ENCODE data around the gene ACAP2.
"Not testable (repeated sequence)": the region's sequence is repeated elsewhere in the genome, so short reads cannot be mapped to it uniquely, and the experiment has no call there.

The ACAP2 gene

DNA sequence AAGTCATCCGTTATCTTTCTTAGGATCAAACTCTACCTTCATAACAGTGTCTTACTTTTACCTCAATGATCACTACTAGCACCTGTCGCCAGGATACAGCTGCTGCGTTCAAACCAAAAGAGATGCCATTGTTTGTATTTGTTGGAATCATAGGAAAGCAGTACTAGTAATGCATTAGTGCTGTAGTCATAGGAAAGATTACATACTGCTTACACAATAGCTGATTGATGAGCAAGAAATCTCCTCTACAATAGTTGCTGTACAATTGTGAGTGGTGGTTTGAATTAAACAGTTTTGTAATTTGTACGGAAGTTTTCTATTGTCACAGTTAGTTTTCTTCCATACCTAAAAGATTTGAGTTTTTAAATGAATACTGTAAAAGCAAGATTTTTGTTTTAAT, 21.4 kb downstream of the ACAP2 start:
- TF ChIP-seq POLR2A (IDR thresholded peaks at IDR 0.05; ENCODE audit: low read depth, low read length) = no peak
- DNase-seq (ENCODE audit: insufficient read length, low spot score) (no peak), FAIRE-seq (peak; percentile 86)

DNA sequence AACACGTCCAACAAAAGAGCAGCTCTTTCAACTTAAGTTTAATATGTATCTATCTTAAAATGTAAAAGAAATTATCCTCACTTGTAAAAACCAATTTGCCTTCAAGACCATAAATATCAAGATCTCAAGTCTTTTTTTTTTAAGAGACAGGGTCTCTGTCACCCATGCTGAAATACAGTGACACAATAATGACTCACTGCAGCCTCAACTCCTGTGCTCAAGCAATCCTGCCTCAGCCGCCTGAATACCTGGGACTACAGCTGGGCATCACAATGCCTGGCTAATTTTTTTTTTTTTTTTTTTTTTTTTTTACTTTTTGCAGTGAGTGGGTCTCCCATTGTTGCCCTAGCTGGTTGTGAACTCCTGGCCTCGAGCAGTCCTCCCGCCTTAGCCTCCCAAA, 26.0 kb downstream of the ACAP2 start:
- FAIRE-seq (peak; percentile 72), DNase-seq (ENCODE audit: insufficient read length, low spot score) (no peak)
- no peak for TF ChIP-seq POLR2A (IDR thresholded peaks at IDR 0.05; ENCODE audit: low read depth, low read length)

- FAIRE-seq = peak; percentile 67
- no peak for TF ChIP-seq POLR2A (IDR thresholded peaks at IDR 0.05; ENCODE audit: low read depth, low read length)
- no peak for DNase-seq (ENCODE audit: insufficient read length, low spot score)
Observed at GRCh38 chr3:195411836-195412235, 31.0 kb downstream of the ACAP2 start.

DNA sequence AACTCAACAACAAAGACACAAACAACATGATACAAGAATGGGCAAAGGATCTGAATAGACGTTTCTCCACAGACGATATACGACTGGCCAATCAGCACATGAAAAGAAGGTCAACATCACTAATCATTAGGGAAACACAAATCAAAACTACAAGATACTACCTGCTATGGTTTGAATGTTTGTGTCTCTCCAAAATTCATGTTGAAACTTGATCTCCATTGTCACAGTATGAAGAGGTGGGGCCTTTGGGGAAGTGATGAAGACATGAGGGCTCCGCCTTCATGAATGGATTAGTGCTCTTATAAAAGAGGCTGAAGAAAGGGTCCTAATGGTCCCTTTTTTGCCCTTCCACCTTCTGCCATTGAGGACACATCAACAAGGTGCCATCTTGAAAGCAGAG, 32.3 kb downstream of the ACAP2 start:
- FAIRE-seq (peak; percentile 68), DNase-seq (ENCODE audit: insufficient read length, low spot score) (no peak)
- TF ChIP-seq POLR2A (IDR thresholded peaks at IDR 0.05; ENCODE audit: low read depth, low read length) = no peak

DNA sequence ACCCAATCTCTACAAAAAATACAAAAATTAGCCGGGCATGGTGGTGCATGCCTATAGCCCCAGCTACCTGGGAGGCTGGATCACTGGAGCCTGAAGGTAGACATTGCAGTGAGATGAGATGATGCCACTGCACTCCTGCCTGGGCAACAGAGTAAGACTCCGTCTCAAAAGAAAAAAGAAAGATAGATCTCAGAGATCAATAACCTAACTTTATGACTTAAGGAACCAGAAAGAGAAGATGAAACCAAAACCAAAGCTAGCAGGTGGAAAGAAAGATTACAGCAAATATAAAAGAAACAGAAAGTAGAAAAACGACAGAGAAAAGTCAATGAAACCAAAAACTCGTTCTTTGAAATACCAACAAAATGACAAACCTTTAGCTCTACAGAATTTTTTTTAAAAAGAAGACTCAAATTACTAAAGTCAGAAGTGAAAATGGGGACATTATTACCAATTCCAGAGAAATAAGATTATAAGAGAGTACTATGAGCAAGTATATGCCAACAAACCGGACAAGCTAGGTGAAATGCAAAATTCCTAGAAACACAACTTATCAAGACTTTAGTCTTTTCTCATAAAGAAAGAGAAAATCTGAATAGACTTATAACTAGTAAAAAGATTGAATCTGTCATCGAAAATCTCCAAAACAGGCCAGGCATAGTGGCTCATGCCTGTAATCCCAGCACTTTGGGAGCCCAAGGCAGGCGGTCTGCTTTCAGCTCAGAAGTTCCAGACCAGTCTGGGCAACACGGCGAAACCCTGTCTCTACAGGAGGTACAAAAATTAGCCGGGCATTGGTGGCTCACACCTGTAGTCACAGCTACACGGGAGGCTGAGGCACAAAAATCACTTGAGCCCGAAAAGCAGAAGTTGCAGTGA, 35.0 kb downstream of the ACAP2 start:
- peak; percentile 55 for FAIRE-seq
- DNase-seq (ENCODE audit: insufficient read length, low spot score) = no peak
- no peak for TF ChIP-seq POLR2A (IDR thresholded peaks at IDR 0.05; ENCODE audit: low read depth, low read length)

- no peak for FAIRE-seq
- no peak for TF ChIP-seq POLR2A (IDR thresholded peaks at IDR 0.05; ENCODE audit: low read depth, low read length)
Observed at GRCh38 chr3:195405651-195406050, 37.2 kb downstream of the ACAP2 start.

GRCh38 chr3:195403841-195404408, 38.9 kb downstream of the ACAP2 start:
- no peak for TF ChIP-seq POLR2A (IDR thresholded peaks at IDR 0.05; ENCODE audit: low read depth, low read length)
- DNase-seq (ENCODE audit: insufficient read length, low spot score) (no peak), FAIRE-seq (peak; percentile 66)

More at GRCh38 chr3:195405651-195406050, 37.2 kb downstream of the ACAP2 start:
- DNase-seq (ENCODE audit: insufficient read length, low spot score) = no peak

DNA sequence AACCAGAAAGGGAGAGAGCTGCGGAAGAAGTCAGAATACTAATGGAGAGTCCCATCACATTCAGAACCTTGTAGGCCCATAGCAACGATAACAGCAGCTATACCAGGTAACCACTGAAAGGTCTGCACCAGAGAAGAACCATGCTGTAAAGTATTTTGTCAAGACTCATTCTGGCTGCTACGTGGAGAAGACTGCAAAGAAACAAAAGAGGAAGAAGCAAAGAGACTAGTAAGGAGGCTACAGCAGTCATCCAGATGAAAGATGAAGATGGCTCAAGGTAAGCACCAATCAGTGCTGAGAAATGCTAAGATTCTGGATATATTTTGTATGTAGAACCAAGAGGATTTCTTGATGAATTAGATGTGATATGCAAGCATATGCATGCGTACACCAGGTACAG, 39.6 kb downstream of the ACAP2 start:
- FAIRE-seq = no peak
- TF ChIP-seq POLR2A (IDR thresholded peaks at IDR 0.05; ENCODE audit: low read depth, low read length) = no peak
- no peak for DNase-seq (ENCODE audit: insufficient read length, low spot score)

DNA sequence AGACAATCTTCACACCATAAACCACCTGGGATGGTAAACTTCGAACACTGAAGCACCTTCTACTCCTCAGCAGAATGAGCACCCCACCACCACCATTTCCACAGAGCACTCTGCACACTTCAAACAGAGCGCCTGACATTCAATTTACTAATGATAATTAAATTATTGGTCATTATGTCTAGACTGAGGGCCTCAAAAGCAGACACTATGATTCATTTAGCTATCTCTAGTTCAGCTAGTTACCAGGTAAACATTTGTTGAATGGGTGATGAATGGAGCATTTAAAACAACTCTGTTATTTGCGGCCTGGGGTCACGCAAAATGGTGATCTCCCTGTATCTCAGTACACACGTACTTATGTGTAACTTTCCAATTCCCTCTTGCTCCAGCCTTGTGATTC, 40.9 kb downstream of the ACAP2 start:
- FAIRE-seq (no peak), DNase-seq (ENCODE audit: insufficient read length, low spot score) (no peak)
- no peak for TF ChIP-seq POLR2A (IDR thresholded peaks at IDR 0.05; ENCODE audit: low read depth, low read length)

- peak; percentile 60 for FAIRE-seq
- DNase-seq (ENCODE audit: insufficient read length, low spot score) = not testable (repeated sequence)
Observed at GRCh38 chr3:195398460-195398859, 44.4 kb downstream of the ACAP2 start.

DNA sequence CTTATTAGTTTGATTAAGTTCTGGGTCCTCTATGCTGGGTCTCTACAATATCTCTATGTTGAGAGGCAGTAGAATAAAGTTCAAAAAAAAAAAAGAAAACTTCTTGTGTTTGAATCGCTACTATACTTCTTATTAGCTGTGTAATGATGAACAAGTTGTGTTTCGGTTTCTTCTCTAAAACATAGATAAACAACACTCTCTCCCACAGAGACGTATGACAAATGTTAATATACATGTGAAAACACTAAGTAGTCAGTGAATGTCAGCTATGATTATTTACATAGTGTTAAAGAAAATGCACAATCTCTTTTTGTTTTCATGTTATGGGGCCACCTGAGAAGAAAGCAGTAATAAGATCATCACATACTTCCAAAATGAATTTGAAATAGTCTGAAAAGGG, 45.3 kb downstream of the ACAP2 start:
- no peak for DNase-seq (ENCODE audit: insufficient read length, low spot score)
- no peak for TF ChIP-seq POLR2A (IDR thresholded peaks at IDR 0.05; ENCODE audit: low read depth, low read length)
- peak; percentile 62 for FAIRE-seq

DNA sequence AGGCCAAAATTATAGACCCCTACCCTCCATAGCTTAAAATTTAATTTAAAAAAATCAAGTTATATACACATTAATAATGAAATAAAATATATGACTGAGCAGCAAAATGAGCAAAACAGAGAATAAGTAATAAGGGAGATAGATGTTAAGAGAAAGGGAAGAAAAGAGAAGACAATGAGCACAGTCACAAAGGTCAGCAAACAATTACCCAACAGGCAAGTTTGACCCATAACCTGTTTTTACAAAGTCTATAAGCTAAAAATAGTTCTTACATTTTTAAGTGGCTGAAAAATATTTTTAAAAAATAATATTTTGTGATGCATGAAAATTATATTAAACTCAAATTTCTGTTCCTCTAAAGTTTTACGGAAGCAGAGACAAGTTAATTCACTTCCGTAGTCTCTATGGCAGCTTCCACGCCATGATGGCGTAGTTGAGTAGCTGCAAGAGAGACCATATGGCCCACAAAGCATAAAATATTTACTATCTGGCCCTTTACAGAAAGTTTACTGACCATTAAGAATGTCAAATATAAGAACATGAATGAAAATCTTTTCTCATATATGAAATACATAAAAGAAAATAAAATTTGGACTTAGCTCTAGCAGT, 47.5 kb downstream of the ACAP2 start:
- FAIRE-seq (no peak), DNase-seq (ENCODE audit: insufficient read length, low spot score) (no peak)
- TF ChIP-seq POLR2A (IDR thresholded peaks at IDR 0.05; ENCODE audit: low read depth, low read length) = no peak

GRCh38 chr3:195394700-195395099, 48.1 kb downstream of the ACAP2 start:
- DNase-seq (ENCODE audit: insufficient read length, low spot score) (no peak), FAIRE-seq (no peak)
- TF ChIP-seq POLR2A (IDR thresholded peaks at IDR 0.05; ENCODE audit: low read depth, low read length) = no peak

- peak; percentile 90 for FAIRE-seq
- no peak for TF ChIP-seq POLR2A (IDR thresholded peaks at IDR 0.05; ENCODE audit: low read depth, low read length)
- DNase-seq (ENCODE audit: insufficient read length, low spot score) = no peak
Observed at GRCh38 chr3:195394024-195394423, 48.8 kb downstream of the ACAP2 start.

GRCh38 chr3:195388380-195388779, 54.4 kb downstream of the ACAP2 start:
- DNase-seq (ENCODE audit: insufficient read length, low spot score) (no peak), FAIRE-seq (peak; percentile 45)
- no peak for TF ChIP-seq POLR2A (IDR thresholded peaks at IDR 0.05; ENCODE audit: low read depth, low read length)
